Muscle layer of duodenum (tissue), 2 donors: ENCODE data around the gene CASP12.

Experiments
- H3K27ac ChIP-seq: one replicate; pipeline ENCODE4 v1.7.0; 2013; ENCODE audit warnings: mild to moderate bottlenecking, low read length
- H3K27me3 ChIP-seq: one replicate; pipeline ENCODE4 v1.7.0; 2013; ENCODE audit warnings: low read depth, mild to moderate bottlenecking, control low read depth, low read length
- H3K36me3 ChIP-seq, 2 donors: one replicate each; pipeline ENCODE4 v1.7.0; 2013; ENCODE audit warnings: low read length in 2 of 2, control low read depth in 1 of 2, mild to moderate bottlenecking in 1 of 2; ENCODE audit not compliant: insufficient read depth in 2 of 2, control insufficient read depth in 1 of 2
- H3K4me1 ChIP-seq, 2 donors: one replicate each; pipeline ENCODE4 v1.7.0; 2013; ENCODE audit warnings: low read length in 2 of 2, mild to moderate bottlenecking in 2 of 2, control low read depth in 1 of 2, moderate library complexity in 1 of 2; ENCODE audit not compliant: insufficient read depth in 2 of 2, control insufficient read depth in 1 of 2
- H3K4me3 ChIP-seq, 2 donors: one replicate each; pipeline ENCODE4 v1.7.0; 2013; ENCODE audit warnings: low read length in 2 of 2, low read depth in 1 of 2, mild to moderate bottlenecking in 1 of 2
- H3K9me3 ChIP-seq, 2 donors: one replicate each; pipeline ENCODE4 v1.7.0; 2013; ENCODE audit warnings: low read length in 2 of 2, control low read depth in 1 of 2, mild to moderate bottlenecking in 1 of 2; ENCODE audit not compliant: control insufficient read depth in 1 of 2
- donor health status: healthy.

The CASP12 gene

GRCh38 chr11:104917271-104918112, 19.2 kb upstream of the CASP12 start:
- H3K36me3 ChIP-seq = no peaks in the 10 kb centered on the region
- H3K9me3 ChIP-seq = no peaks in the 10 kb centered on the region
- H3K4me3 ChIP-seq = peak overlapping the region; percentile 60 to 72
- no peaks in the 10 kb centered on the region for H3K27me3 ChIP-seq
- peaks cover 0 to 12% of the 10 kb centered on the region in 2 donors for H3K4me1 ChIP-seq
- H3K27ac ChIP-seq = peak overlapping the region; percentile 87

GRCh38 chr11:104916442-104916841, 18.2 kb upstream of the CASP12 start:
- H3K9me3 ChIP-seq = no peaks in the 10 kb centered on the region
- peak overlapping the region; percentile 87 for H3K27ac ChIP-seq
- no peaks in the 10 kb centered on the region for H3K27me3 ChIP-seq
- H3K36me3 ChIP-seq = no peaks in the 10 kb centered on the region
- H3K4me1 ChIP-seq = peaks cover 0 to 12% of the 10 kb centered on the region in 2 donors
- H3K4me3 ChIP-seq = peak overlapping the region; percentile 60 to 72

GRCh38 chr11:104912102-104912501, 13.8 kb upstream of the CASP12 start:
- Histone ChIP-seq H3K27me3 (no peaks in the 10 kb centered on the region), H3K4me1 (peaks cover 0 to 12% of the 10 kb centered on the region in 2 donors), H3K36me3 (no peaks in the 10 kb centered on the region), H3K4me3 (no peak overlapping the region), H3K27ac (no peak overlapping the region), H3K9me3 (no peaks in the 10 kb centered on the region)

- no peaks in the 10 kb centered on the region for H3K4me1 ChIP-seq
- no peak overlapping the region for H3K4me3 ChIP-seq
- no peaks in the 10 kb centered on the region for H3K27me3 ChIP-seq
- no peaks in the 10 kb centered on the region for H3K9me3 ChIP-seq
- H3K27ac ChIP-seq = no peak overlapping the region
- H3K36me3 ChIP-seq = peaks cover 0 to 3% of the 10 kb centered on the region in 2 donors
These were observed 9.9 kb upstream of the CASP12 start for GRCh38 chr11:104908186-104908531.

- Histone ChIP-seq H3K36me3 (peaks cover 0 to 3% of the 10 kb centered on the region in 2 donors), H3K4me3 (no peak overlapping the region), H3K4me1 (no peaks in the 10 kb centered on the region), H3K9me3 (no peaks in the 10 kb centered on the region), H3K27me3 (no peaks in the 10 kb centered on the region), H3K27ac (no peak overlapping the region)
These were observed 9.4 kb upstream of the CASP12 start for GRCh38 chr11:104907521-104908185.

GRCh38 chr11:104905271-104905670, 7.0 kb upstream of the CASP12 start:
- Histone ChIP-seq H3K36me3 (peaks cover 0 to 3% of the 10 kb centered on the region in 2 donors), H3K4me3 (no peak overlapping the region), H3K27ac (no peak overlapping the region), H3K27me3 (no peaks in the 10 kb centered on the region), H3K4me1 (no peaks in the 10 kb centered on the region), H3K9me3 (no peaks in the 10 kb centered on the region)

GRCh38 chr11:104899226-104899625, 966 bp upstream of the CASP12 start:
- Histone ChIP-seq H3K27me3 (no peaks in the 10 kb centered on the region), H3K9me3 (no peaks in the 10 kb centered on the region), H3K27ac (no peak overlapping the region), H3K4me3 (no peak overlapping the region), H3K4me1 (peaks cover 6 to 9% of the 10 kb centered on the region in 2 donors), H3K36me3 (no peaks in the 10 kb centered on the region)

- Histone ChIP-seq H3K27ac (peak overlapping the region; percentile 61), H3K9me3 (no peaks in the 10 kb centered on the region), H3K36me3 (no peaks in the 10 kb centered on the region), H3K4me3 (peak overlapping the region; percentile 9 to 56), H3K4me1 (peaks cover 6 to 9% of the 10 kb centered on the region in 2 donors), H3K27me3 (no peaks in the 10 kb centered on the region)
These were observed 389 bp upstream of the CASP12 start for GRCh38 chr11:104898685-104899013.

GRCh38 chr11:104895634-104896033, 2.6 kb downstream of the CASP12 start:
- Histone ChIP-seq H3K27me3 (no peaks in the 10 kb centered on the region), H3K9me3 (no peaks in the 10 kb centered on the region), H3K36me3 (no peaks in the 10 kb centered on the region), H3K27ac (peak overlapping the region; percentile 23), H3K4me1 (peaks cover 6 to 9% of the 10 kb centered on the region in 2 donors), H3K4me3 (peak overlapping the region; percentile 4 to 36)

GRCh38 chr11:104893876-104894275, 4.4 kb downstream of the CASP12 start:
- no peak overlapping the region for H3K27ac ChIP-seq
- no peak overlapping the region for H3K4me3 ChIP-seq
- H3K4me1 ChIP-seq = peaks cover 6 to 9% of the 10 kb centered on the region in 2 donors
- no peaks in the 10 kb centered on the region for H3K36me3 ChIP-seq
- no peaks in the 10 kb centered on the region for H3K27me3 ChIP-seq
- no peaks in the 10 kb centered on the region for H3K9me3 ChIP-seq

- H3K27me3 ChIP-seq = no peaks in the 10 kb centered on the region
- H3K4me3 ChIP-seq = no peak overlapping the region
- no peaks in the 10 kb centered on the region for H3K9me3 ChIP-seq
- peaks cover 6 to 9% of the 10 kb centered on the region in 2 donors for H3K4me1 ChIP-seq
- no peak overlapping the region for H3K27ac ChIP-seq
- H3K36me3 ChIP-seq = no peaks in the 10 kb centered on the region
These were observed 5.3 kb downstream of the CASP12 start for GRCh38 chr11:104892723-104893511.
